ENCODE measurements around the gene DVL1.

The DVL1 gene

DNA sequence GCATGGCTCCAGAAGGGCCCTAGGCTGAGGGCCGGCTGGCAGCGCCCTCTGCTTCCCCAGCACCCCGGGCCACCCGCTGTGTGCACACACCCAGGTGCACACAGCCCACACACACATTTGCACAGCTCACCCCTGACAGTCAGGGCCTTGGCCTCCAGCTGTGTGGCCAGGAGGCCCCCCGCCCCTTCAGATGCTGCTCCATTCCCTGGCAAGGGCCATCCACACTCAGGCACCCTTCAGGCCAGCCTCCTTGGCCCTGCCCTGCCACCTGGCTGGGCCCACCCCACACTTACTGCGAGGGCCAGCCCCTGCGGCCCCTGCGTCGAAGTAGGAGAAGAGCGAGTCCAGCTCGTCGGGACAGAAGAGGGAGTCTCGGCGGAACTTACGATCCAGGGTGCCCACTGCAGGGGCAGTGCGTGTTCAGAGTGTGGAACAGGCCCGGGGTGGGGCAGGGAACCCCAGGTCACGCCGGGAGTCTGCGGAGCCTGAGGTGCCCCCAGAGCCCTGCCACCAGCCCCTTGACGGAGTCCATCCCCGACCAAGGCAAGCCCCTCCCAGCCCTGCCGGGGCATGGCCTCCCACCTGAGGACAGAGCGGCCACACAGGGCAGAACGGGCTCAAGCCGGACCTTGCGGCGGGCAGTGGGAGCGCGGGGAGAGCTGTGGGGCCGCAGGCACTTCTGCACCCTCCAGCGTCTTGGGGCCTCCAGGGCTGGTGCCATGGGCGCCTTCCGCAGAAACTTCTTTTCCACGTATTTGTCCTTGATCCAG is 53.9 kb downstream of the DVL1 start:
- DNase-seq: no peak

DNA sequence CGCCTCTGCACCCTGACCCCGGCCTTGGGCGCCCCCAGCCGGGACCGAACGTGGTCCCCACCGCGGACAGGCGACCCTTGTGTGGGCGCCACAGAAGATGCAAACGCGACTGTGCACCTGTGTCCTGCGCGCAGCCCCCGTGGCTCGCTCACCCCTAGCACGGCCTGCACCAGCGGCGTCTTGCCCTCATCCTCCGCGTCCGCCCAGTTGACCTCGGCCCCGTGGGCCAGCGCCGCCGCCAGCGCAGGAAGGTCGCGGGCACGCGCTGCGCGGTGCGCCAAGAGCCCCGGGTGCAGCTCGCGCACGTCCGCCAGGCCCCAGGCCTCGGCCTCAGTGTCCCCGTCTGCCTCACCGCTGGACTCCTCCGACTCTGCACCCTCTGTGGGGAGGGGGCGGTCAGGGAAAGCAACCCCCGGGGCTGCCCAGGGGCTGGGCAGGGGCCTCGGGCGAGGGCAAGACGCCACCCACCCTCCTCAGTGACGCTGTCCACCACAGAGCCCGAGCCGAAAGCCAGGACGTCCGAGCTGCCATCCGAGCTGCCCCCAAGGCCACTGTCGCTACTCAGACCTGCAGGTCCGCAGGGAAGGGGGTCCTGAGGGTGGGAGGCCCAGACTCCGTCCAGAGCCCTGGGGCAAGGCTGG is 54.8 kb downstream of the DVL1 start:
- DNase-seq: no peak

DNA sequence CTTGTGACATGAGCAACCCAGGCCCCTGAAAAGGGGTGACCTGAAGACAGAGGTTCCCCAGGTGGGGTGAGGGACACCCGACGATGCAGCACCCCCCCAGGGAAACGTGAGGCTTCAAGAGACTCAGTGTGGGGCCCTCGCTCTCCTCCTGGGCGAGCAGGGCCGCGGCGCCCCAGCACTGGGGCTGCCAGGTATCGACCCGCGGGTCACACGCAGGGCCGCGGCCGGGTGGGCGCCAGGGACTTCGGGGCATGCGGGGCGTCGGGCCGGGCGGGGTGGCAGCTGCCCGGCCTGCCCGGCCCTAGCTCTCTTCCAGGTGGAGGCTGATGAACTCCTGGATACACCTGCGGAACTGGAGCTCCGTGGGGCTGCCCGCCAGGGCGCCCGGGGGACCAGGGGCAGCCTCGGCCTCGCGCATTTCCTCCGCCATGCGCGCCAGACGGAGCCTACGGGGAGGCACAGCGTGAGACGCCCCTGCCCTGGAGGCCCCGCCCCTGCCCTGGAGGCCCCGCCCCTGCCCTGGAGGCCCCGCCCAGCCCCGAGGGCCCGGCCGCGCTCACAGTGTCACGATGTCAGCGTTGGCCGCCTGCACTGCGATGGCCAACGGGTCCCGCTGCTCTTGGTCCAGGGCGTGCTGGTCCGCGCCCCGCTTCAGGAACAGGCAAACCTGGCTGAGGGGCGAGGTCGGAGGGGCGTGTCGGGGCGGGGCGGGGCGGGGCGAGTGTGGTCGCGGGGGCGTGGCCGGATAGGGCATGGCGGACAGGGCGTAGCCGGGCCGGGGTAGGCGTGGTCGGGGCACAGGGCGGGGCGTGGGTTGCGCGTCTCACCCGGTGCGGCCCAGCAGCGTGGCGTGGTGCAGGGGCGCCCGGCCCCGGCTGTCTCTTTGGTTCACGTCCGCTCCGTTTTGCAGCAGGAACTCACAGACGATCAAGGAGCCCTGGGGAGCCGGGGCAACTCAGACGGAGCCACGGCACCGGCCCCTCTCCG is 55.7 kb downstream of the DVL1 start:
- no peak for DNase-seq

DNA sequence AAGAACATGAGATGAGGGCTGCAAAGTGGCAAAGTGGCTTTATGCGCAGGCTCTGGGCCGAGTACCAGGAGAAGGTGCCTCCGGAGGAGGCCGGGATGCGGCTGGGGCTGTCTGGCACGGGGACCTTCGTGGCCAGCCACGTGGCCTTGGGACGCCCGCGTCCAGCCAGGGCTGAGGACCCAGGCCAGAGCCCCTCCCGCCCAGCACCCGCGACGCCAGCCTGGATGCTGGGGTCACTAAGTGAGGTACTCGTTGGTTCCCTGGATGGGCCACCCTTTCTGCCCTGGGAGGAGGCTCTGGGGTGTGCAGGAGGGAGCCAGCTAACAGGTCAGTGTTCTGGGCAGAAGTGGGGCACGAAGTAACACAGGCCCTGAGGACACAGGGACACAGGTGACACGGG is 56.4 kb downstream of the DVL1 start:
- no peak for DNase-seq

DNA sequence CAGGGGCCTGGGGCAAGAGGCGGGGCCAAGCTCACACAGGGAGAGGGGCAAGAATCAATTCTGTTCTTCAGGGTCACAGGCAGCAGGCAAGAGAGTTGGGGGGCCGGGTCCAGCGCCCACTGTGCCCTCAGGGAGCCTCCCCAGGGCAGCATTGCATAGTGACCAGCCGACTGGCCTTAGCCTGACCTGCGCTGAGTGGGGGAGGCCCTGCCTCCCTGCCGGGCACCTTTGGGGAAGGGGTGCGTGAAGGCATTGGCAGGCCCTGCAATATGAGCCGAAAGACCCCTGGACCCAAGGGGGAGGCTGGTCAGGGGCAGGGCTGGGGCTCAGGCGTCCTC is 56.8 kb downstream of the DVL1 start:
- DNase-seq: no peak

DNA sequence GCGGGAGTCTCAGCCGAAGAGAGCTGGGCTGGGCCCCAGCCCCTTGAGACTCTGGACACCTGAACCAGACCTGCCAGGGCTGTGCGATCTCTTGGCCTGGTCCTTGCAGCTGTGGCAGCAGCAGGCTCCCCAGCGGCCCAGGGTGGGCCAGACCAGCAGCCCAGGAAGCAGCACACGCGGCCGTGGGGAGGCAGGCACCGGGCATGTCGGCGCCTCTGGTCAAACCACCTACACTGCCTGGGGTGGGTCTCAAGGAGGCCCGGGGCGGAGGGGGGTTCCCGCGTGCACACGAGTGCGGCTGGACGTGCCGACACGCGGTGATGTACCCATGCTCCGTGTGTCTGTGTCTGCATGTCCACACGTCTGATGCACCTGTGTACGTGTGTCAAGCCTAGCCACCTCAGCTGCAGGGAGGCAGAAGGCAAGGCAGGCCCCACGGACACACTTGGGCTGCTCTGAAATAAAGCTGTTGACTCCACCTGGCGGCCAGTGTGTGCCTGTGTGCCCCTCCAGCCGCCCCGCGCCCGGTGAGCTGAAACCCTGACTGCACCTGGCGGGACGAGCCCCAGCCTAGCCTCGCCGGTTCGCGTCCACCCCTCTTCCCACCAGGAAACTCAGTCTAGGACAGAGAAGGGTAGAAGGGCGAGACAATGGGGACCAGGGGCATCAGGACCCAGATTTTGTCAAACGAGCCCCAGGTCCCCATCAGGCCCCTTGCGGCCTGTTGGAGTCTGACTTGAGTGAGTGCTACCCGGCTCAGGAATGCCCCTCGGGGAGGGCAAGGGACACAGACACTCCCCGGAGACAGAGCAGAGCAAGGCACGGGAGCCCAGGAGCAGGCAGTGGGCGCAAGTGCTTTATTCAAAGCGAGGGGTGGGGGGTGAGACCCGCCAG is 57.4 kb downstream of the DVL1 start:
- DNase-seq: peak; percentile 30

DNA sequence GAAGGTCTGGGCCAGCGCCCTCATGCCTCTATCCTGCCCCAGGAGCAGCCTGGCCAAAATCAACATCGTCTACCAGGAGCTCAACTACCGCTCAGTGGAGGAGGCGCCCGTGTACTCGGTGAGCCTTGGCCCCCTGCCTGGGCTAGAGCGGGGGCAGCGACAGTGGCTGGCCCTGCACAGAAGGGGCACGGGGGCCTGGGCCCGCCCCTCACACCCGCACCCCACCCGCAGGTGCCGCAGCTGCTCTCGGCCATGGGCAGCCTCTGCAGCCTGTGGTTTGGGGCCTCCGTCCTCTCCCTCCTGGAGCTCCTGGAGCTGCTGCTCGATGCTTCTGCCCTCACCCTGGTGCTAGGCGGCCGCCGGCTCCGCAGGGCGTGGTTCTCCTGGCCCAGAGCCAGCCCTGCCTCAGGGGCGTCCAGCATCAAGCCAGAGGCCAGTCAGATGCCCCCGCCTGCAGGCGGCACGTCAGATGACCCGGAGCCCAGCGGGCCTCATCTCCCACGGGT is 58.1 kb downstream of the DVL1 start:
- DNase-seq: no peak

- DNase-seq: peak; percentile 26
These were observed 58.9 kb downstream of the DVL1 start for GRCh38 chr1:1290238-1290731.

- no peak for DNase-seq
These were observed 61.7 kb downstream of the DVL1 start for GRCh38 chr1:1287288-1288110.

DNA sequence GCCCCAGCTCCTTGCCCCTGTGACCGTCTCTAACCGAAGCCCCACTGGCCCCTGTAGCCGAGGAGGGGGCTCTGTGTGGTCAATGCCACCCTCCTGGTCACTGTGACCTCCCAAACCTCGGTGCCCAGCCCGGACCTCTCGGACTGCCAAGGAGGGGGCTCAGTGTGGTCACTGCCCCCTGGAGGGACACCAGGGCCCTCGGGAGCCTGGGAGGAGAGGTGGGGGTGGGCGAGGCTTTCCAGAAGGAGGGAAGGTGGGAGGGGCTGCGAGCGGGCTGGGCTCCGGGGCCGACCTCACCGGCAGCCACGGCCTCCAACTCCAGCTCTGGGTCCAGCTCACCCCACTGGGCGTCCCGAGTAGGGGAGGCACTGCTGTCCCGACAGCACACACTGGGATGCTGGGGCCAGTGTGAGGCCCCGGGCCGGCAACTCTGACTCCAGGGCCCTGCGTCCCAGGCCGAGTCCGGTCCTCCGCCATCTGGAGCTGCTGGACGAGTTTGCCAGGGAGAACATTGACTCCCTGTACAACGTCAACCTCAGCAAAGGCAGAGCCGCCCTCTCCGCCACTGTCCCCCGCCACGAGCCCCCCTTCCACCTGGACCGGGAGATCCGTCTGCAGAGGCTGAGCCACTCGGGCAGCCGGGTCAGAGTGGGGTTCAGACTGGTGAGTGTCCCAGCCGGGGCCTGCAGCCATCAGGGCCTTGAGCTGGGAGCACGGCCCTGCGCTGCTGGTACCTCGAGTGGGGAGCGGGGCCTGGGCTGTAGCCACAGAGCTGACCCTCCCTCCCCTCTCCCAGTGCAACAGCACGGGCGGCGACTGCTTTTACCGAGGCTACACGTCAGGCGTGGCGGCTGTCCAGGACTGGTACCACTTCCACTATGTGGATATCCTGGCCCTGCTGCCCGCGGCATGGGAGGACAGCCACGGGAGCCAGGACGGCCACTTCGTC is 62.6 kb downstream of the DVL1 start:
- DNase-seq: no peak

- DNase-seq: no peak
These were observed 63.5 kb downstream of the DVL1 start for GRCh38 chr1:1285611-1286311.

Data from NCI-H1694 treated with DMSO at 0.1 percent for 48 hours (cell line).